Left lung (tissue), 10 donors: ENCODE measurements around the gene CAMK2D. TPM values are rescaled to one million over a fixed set of nuclear protein-coding genes. Genes with fewer than 3 reads are reported as not detected.

Source experiments
- ATAC-seq: fragments of 200-7000 bp; cut with Tn5 transposase; one replicate; pipeline ENCODE4 v1.9.1; 2020; ENCODE audit warnings: moderate library complexity
- DNase-seq, 4 donors: peaks; one replicate each; pipeline ENCODE4 v3.0.0-alpha.2; 2013 to 2020
- H3K27ac ChIP-seq, 2 donors: fragments of 200-600 bp; sonication (generic) in 1 of 2; one replicate each; pipeline versions ENCODE4 v1.5.0 to v1.8.0; 2020 to 2021
- H3K27me3 ChIP-seq, 2 donors: fragments of 200-600 bp; sonication (generic) in 1 of 2; one replicate each; pipeline versions ENCODE4 v1.5.0 to v1.8.0; 2020 to 2021
- H3K36me3 ChIP-seq, 2 donors: fragments of 200-600 bp; sonication (generic) in 1 of 2; one replicate each; pipeline versions ENCODE4 v1.5.0 to v1.8.0; 2020 to 2021
- H3K4me1 ChIP-seq, 2 donors: fragments of 200-600 bp; one replicate each; pipeline ENCODE4 v1.8.0; 2021
- H3K4me3 ChIP-seq, 2 donors: fragments of 200-600 bp; sonication (generic) in 1 of 2; one replicate each; pipeline versions ENCODE4 v1.5.0 to v1.8.0; 2020 to 2021; ENCODE audit warnings: mild to moderate bottlenecking in 1 of 2
- H3K9me3 ChIP-seq, 2 donors: fragments of 200-600 bp; sonication (generic) in 1 of 2; one replicate each; pipeline versions ENCODE4 v1.5.0 to v1.8.0; 2020 to 2021
- CTCF ChIP-seq, 2 donors: fragments of 200-600 bp; sonication (generic) in 1 of 2; IDR thresholded peaks; one replicate each; pipeline versions ENCODE4 v1.5.0 to v1.8.0; 2021; ENCODE audit warnings: antibody characterized with exemption in 2 of 2
- intact Hi-C, 2 donors: fragments of 100-400 bp; cut with DNase I; formaldehyde crosslinking; loops; one replicate each; pipeline versions ENCODE4 v1.11.2 to v1.14.2; 2022
- polyA plus RNA-seq, 6 donors: library from polyadenylated mRNA; unstranded; fragments of 120-200 nt; gene quantifications; one replicate each; pipeline ENCODE4 v1.2.1, GENCODE V29; 2013; ENCODE audit not compliant: insufficient read length in 6 of 6
- total RNA-seq, 2 donors: library from RNA; stranded (reverse); fragmentation: NEBNext Ultra II Directional; extraction: Animal tissue kit (Norgen Biotek cat#: 25700); gene quantifications; one replicate each; pipeline ENCODE4 v1.2.1, GENCODE V29; 2021
- donor health status: DM: no; HTN: yes; CAD: no.
- donor health status: DM: no; HTN: no; CAD: no.

CAMK2D gene
- total and polyA plus RNA-seq, 8 donors, result 50.3 to 93.2 (median 68.4) TPM

DNA sequence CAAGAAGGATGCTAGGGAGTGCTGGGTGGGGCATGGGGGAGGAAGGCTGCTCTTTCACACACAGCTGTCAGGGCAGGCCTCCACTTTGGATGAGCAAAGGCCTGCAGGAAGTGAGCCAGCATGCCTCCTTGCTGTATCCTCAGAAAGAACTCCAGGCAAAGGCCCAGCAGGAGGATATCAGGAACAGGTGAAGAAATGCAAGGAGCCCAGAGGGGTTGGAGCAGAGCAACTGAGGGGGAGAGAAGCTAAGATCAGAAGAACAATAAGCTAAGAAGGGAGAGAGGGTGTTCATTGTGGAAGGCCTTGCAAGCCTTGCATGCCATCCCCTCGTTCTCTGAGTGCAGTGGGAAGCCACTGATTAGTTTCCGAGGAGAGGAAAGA, 115.1 kb downstream of the CAMK2D start:
- Histone ChIP-seq H3K36me3 (no peaks in the 10 kb centered on the region), H3K4me3 (no peak overlapping the region), H3K27ac (peak overlapping the region in 1 of 2 donors; percentile 22), H3K4me1 (peaks cover 0 to 6% of the 10 kb centered on the region in 2 donors), H3K9me3 (no peaks in the 10 kb centered on the region), H3K27me3 (no peaks in the 10 kb centered on the region)
- DNase-seq (no peak), ATAC-seq (peak; percentile 59)
- TF ChIP-seq CTCF (IDR thresholded peaks at IDR 0.05), result no peak
- intact Hi-C loops, result no loop called here

DNA sequence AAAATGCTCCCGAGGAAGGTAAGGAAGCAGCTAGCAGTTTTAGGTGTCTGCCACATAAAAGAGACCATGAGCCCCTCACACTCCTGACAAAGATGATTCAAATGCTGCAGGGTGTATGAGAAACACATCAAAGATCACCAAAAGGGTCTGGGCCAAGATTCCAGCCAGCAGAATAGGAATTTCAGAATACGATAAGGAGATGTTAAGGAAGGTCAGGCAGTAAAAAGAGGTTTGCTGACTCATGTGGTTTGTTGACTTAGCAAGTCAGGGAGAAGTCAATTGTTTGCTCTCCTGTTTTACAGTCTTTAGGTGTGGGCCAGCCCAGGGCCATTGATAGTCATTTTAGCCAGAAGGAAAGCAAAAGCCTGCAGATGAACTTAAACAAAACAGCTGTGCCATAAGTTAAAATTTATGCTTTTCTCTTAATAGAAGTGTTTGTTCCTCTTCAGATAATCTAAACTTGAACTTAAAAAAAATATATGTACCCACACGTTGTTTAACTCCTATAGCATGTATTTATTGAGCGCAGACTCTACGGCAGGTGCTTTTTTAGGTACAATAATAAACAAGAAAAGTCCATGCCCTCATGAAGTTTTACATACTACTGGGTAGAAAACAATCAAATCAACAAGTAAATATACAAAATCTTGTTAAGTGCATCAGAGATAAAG, 115.6 kb downstream of the CAMK2D start:
- no peaks in the 10 kb centered on the region for H3K27me3 ChIP-seq
- H3K4me1 ChIP-seq, result peaks cover 0 to 6% of the 10 kb centered on the region in 2 donors
- intact Hi-C loops, result no loop called here
- peak overlapping the region in 1 of 2 donors; percentile 22 for H3K27ac ChIP-seq
- no peak overlapping the region for H3K4me3 ChIP-seq
- no peaks in the 10 kb centered on the region for H3K36me3 ChIP-seq
- no peaks in the 10 kb centered on the region for H3K9me3 ChIP-seq
- ATAC-seq, result peak; percentile 98
- TF ChIP-seq CTCF (IDR thresholded peaks at IDR 0.05), result no peak
- DNase-seq, result peak in 2 of 4 donors; percentile 35 to 44

DNA sequence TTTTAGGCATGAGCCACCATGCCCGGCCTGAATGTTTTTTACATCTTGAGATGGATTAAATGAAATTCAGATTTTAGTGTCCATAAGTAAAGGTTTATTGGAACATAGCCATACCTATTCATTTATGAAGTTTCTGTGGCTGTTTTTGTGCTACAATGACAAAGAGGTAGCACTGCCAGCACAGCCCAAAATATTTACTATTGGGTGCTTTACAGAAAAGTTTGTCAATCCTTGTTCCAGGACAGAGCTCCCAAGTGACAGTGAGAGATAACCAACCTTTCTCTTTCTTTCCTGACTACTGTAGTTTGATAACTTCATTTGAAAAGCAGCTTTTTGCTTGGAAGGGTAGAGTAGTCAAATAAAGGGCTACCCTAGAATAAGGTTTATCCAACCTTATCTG, 116.2 kb downstream of the CAMK2D start:
- no peaks in the 10 kb centered on the region for H3K27me3 ChIP-seq
- no peak for DNase-seq
- intact Hi-C loops, result no loop called here
- no peak for TF ChIP-seq CTCF (IDR thresholded peaks at IDR 0.05)
- no peak overlapping the region for H3K4me3 ChIP-seq
- no peak overlapping the region for H3K27ac ChIP-seq
- no peaks in the 10 kb centered on the region for H3K9me3 ChIP-seq
- peaks cover 0 to 6% of the 10 kb centered on the region in 2 donors for H3K4me1 ChIP-seq
- no peak for ATAC-seq
- no peaks in the 10 kb centered on the region for H3K36me3 ChIP-seq

- ATAC-seq (no peak), DNase-seq (no peak)
- no peak for TF ChIP-seq CTCF (IDR thresholded peaks at IDR 0.05)
- Histone ChIP-seq H3K36me3 (no peaks in the 10 kb centered on the region), H3K27me3 (no peaks in the 10 kb centered on the region), H3K27ac (no peak overlapping the region), H3K9me3 (no peaks in the 10 kb centered on the region), H3K4me3 (no peak overlapping the region), H3K4me1 (peaks cover 0 to 6% of the 10 kb centered on the region in 2 donors)
- intact Hi-C loops, result no loop called here
Observed at GRCh38 chr4:113644398-113644797, 117.1 kb downstream of the CAMK2D start.

- no peak overlapping the region for H3K4me3 ChIP-seq
- no peaks in the 10 kb centered on the region for H3K27me3 ChIP-seq
- no peaks in the 10 kb centered on the region for H3K36me3 ChIP-seq
- H3K27ac ChIP-seq, result no peak overlapping the region
- no peaks in the 10 kb centered on the region for H3K9me3 ChIP-seq
- DNase-seq (no peak), ATAC-seq (no peak)
- no peak for TF ChIP-seq CTCF (IDR thresholded peaks at IDR 0.05)
- intact Hi-C loops, result no loop called here
- H3K4me1 ChIP-seq, result peaks cover 0 to 7% of the 10 kb centered on the region in 2 donors
Observed at GRCh38 chr4:113643505-113643904, 118.0 kb downstream of the CAMK2D start.
